Neural progenitor cell (in vitro differentiated cells): ENCODE data around the gene TMEM254.

Source experiments
- EZH2 ChIP-seq: fragments of 200-600 bp; sonication (generic); IDR thresholded peaks from 2 replicates; pipeline ENCODE4 v1.6.1; 2017; ENCODE audit warnings: antibody characterized with exemption, mild to moderate bottlenecking, moderate library complexity
- EZH2phosphoT487 ChIP-seq: fragments of 200-600 bp; sonication (generic); IDR thresholded peaks from 2 replicates; pipeline ENCODE4 v1.6.1; 2017; ENCODE audit warnings: antibody characterized with exemption
- TF ChIP-seq, protein P1 (sequence below): fragments of 200-600 bp; sonication (generic); IDR thresholded peaks from 2 replicates; pipeline ENCODE4 v1.5.1; 2017; ENCODE audit warnings: antibody characterized with exemption, mild to moderate bottlenecking

DNA sequence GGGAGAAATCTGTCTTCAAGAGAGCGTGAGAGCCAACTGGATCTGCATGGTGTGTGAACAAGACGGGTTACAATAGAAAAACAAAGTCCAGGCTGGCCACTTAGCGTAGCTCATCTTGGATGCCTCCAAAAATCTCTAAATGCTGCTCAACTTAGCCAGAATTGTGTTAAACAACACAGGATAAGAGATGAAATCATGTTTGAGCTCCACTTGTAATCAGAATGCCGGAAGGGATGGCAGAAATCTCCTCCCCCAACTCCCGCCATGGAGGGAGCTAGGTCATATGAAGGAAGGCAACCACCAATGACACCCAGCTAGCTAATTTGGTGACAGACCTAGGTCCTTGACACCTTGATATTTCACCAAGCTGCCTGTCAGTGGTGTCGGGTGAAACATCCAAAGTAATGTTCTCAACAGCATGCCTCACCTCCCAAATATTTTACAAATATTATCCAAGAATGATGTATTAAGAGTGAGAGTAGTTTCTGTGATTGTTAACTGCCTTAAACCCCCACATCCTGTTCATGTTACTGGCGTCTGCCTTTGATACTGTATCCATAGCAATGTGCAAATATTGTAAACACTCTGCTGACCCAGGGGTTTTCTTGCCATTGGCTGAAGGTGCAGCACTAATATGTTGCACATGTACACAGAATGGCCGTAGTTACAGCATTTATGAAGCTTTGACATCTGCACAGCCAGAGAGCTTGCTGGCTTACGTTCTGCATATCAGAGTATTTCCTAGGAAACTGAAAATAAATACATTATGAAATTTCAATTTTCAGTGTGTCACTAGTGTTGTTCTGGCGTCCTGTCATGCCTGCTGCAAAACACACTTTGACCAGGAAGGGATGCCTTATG lies 25.8 kb downstream of the TMEM254 start:
- TF ChIP-seq, protein P1, sequence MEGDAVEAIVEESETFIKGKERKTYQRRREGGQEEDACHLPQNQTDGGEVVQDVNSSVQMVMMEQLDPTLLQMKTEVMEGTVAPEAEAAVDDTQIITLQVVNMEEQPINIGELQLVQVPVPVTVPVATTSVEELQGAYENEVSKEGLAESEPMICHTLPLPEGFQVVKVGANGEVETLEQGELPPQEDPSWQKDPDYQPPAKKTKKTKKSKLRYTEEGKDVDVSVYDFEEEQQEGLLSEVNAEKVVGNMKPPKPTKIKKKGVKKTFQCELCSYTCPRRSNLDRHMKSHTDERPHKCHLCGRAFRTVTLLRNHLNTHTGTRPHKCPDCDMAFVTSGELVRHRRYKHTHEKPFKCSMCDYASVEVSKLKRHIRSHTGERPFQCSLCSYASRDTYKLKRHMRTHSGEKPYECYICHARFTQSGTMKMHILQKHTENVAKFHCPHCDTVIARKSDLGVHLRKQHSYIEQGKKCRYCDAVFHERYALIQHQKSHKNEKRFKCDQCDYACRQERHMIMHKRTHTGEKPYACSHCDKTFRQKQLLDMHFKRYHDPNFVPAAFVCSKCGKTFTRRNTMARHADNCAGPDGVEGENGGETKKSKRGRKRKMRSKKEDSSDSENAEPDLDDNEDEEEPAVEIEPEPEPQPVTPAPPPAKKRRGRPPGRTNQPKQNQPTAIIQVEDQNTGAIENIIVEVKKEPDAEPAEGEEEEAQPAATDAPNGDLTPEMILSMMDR, result no peak
- TF ChIP-seq EZH2, result no peak
- no peak for TF ChIP-seq EZH2phosphoT487
